NCI-H128 (cell line): ENCODE results near the gene ARSJ.

Source experiments
- DNase-seq: peaks from one replicate; lab custom pipeline; 2025; ENCODE audit not compliant: unreplicated experiment; lab: John Stamatoyannopoulos, UW

ARSJ gene

DNA sequence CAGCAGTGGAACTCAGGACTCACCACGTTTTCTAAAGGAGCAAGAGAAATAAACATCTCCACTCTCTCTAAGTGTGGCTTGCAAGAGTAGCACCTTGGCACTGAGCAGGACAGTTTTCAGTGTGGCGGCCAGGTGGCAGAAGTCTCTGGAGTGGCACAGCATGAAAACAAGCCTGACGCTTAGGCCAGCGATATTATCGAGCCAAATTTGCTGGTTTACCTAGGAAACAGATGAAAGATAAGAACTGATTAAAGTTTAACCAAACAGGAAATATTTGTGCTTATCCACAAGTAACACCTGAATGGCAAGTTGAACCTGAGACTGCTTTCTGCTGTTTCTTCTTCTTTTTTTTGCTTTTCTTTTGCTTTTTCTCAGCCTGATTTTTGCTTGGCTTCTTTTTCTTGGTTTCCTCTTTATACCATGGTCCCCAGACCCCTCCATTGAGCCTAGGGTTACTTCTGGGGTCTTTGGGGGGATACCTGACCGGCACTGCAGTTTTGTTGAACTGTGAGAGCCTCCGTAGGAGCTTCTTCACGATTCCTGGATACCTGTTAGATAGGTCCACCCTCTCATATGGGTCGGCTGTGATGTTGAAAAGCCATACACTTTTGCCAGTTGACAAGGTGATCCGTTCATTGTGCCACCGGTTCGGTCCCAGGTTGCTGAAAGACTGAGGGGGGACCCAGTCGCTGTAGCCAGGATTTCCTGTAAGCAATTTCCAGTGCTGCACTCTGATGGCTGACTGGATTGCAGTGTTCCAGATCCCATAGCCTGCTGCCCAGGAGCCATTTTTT, 77.3 kb downstream of the ARSJ start:
- DNase-seq = no peak

- DNase-seq = no peak
Observed at GRCh38 chr4:113899271-113900070, 80.0 kb downstream of the ARSJ start.

GRCh38 chr4:113893546-113893945, 85.9 kb downstream of the ARSJ start:
- DNase-seq = no peak

DNA sequence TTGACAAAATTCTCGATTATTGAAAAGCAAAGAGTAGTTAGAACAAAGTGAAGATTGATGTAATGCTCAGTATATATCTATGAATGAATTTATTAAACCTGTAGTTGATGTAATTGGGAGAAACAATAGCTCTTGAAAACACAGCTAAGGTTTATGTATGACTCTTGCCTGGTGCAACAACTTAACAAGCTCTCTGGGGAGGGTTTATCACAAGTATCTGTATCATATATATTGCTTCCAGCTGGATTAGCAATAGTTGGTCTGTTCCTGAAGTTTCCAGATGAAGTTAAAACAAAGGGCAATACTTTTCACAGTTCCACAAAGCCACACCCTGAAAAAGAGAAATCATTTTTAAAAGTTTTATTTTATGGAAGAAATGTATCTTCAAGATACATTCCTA, 91.4 kb downstream of the ARSJ start:
- DNase-seq = no peak

DNA sequence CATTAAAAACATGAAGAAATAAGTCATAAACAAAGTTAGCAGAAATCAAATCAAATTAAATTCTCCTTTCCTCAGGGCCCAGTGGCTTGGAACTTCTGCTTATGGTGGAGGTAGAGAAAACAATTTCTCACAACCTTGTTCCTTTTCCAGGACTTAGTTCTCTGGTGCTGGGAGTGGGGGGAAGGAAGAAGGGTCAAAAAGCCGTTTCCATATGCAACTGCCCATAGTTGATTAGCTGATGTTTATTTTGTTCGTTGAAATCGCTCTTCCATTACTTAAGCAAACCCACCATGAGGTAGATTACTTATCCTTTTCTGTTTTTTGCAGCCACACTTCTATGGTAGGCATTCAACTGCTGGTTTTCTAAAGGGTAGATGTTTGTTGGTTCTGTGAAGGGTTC, 94.2 kb downstream of the ARSJ start:
- DNase-seq = no peak

- no peak for DNase-seq
Observed at GRCh38 chr4:113884655-113885054, 94.8 kb downstream of the ARSJ start.

GRCh38 chr4:113882668-113883067, 96.8 kb downstream of the ARSJ start:
- DNase-seq = no peak

DNA sequence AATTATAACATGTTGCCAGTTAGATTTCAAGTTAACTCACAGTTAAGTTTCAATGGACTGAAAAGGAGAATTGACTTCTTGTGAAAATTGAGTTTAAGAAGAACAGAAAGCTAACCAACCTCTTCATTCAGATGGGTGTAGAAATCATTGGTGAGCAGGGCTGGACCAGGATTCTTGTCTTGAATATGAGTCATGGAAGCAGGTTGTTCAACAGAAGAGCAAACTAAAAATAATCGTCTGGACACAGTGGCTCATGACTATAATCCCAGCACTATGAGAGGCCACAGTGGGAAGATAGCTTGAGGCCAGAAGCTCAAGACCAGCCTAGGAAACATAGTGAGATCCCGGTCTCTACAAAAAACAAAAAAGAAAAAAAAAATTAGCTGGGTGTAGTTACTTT, 98.2 kb downstream of the ARSJ start:
- no peak for DNase-seq

DNA sequence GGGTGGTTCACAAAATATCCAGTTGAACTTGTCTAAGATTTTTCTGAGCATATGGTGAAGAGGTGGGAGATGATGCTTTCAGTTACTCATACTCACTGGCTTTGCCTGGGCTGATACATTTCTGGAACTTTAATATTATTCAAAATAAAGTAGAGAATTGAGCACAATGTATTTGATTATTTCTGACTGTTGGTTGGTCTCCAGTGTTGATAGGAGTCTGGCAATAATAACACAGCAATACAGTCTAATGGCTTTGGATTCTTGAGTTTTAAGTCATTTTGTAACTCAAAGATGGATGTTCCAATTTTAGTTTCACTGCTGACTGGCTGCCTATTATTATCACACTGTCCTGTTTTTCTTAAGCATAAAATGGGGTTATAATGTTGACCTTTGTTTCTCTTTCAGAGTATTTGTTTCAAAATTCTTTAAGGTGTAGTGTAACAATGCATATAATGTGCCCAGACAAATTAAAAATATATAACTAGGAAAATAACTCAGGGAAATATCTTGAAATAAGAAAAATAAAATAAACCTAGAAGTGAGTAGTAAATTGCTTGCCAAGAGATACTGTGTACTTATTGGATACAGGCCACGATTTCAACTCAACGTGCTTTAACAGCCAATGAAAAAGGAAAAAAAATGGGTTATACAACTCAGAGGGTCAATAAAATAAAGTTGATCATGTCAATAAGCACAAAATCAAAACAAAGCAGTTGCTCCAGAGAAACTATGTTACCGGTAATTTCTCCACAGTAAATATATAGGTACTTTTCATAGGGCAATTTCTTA, 99.0 kb downstream of the ARSJ start:
- no peak for DNase-seq

- DNase-seq = no peak
Observed at GRCh38 chr4:113878668-113879067, 100.8 kb downstream of the ARSJ start.

DNA sequence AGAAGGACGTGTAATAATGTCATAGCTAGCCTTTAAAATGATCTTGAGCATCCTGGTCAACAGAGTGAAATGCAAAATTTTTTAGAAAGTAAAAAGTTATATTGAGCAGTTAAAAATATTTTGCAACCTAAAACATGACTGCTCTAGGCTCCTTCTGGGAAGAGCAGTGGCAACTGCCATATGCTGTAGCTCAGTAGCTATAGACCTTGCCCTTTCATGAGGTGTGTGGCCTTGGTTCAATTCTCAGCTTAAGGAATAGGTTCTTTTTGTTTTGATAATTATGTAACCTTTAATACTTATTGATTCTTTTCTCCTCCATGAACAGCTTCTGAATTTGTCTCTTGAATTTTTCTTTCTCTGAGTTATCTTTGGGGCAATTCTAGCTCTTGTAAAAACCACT, 105.0 kb downstream of the ARSJ start:
- DNase-seq = no peak

DNA sequence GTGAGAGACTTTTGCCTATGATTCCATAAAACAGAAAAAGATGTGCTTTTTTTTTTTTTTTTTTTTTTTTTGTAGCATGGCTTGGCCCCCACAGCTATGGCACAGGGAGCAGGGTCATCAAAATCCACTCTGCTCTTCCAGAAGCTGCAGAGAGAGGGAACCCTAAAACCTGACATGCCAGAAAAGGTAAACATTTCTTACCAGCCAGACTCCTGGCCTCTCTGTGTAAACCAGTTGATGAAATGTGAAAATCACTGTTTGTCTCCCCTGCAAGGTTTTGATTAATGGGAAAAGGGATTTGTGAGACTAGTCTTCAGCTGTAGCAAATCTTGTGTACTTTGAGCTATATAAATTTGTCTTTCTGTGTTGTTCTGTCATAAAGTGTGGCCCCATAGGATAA, 105.9 kb downstream of the ARSJ start:
- DNase-seq = no peak

- no peak for DNase-seq
Observed at GRCh38 chr4:113872426-113873260, 106.8 kb downstream of the ARSJ start.

GRCh38 chr4:113871080-113871479, 108.4 kb downstream of the ARSJ start:
- no peak for DNase-seq

- no peak for DNase-seq
Observed at GRCh38 chr4:113869743-113870375, 109.6 kb downstream of the ARSJ start.

GRCh38 chr4:113866611-113867010, 112.8 kb downstream of the ARSJ start:
- DNase-seq = no peak

- no peak for DNase-seq
Observed at GRCh38 chr4:113858924-113859323, 120.5 kb downstream of the ARSJ start.

DNA sequence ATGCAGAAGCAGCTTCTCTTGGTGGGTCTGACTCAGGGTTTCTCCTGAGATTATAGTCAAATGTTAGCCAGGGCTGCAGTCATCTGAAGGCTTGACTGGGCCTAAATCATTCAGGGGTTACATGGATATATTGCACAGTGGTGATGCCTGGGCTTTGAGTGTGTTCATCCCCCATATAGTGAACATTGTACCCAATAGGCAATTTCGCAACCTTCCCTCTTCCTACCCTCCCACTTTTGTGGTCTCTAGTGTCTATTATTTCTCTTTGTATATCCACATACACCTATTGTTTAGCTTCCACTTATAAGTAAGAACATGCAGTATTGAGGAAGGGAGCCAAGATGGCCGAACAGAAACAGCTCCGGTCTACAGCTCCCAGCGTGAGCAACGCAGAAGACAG, 127.6 kb downstream of the ARSJ start:
- no peak for DNase-seq
